ENCODE measurements around the gene ZNF750. TPM values are rescaled to one million over a fixed set of nuclear protein-coding genes. Genes with fewer than 3 reads are reported as not detected.

The ZNF750 gene
- total and polyA plus RNA-seq, 10 of the 15 experiments (the other 5 are each of a cell fraction or from before 2014, with no cell fraction given): 0.06 TPM; not detected in 9

GRCh38 chr17:82880620-82881323, 41.0 kb upstream of the ZNF750 start (continued):
- TF ChIP-seq ZNF592 (IDR thresholded peaks at IDR 0.05) (no peak), HDAC6 (IDR thresholded peaks at IDR 0.05; ENCODE audit: unreplicated experiment) (no peak), E2F4 (IDR thresholded peaks at IDR 0.05; ENCODE audit: low read depth, low read length) (no peak), CUX1 (IDR thresholded peaks at IDR 0.05; ENCODE audit: insufficient replicate concordance, low read depth, low read length) (no peak)
